Left ventricle myocardium inferior (tissue), 1 donor: Measurements from ENCODE around the gene UBXN6. TPM values are rescaled to one million over a fixed set of nuclear protein-coding genes. Genes with fewer than 3 reads are reported as not detected.

Source experiments
- DNase-seq: peaks from one replicate; pipeline ENCODE4 v3.0.0-alpha.2; 2020
- H3K27ac ChIP-seq: fragments of 200-600 bp; replicated peaks from 2 replicates; pipeline ENCODE4 v1.8.0; 2021
- H3K27me3 ChIP-seq: fragments of 200-600 bp; 2 replicates; pipeline ENCODE4 v1.8.0; 2021; ENCODE audit warnings: low read depth
- H3K36me3 ChIP-seq: fragments of 200-600 bp; 2 replicates; pipeline ENCODE4 v1.8.0; 2021
- H3K4me1 ChIP-seq: fragments of 200-600 bp; 2 replicates; pipeline ENCODE4 v1.8.0; 2021
- H3K4me3 ChIP-seq: fragments of 200-600 bp; 2 replicates; pipeline ENCODE4 v1.8.0; 2021; ENCODE audit warnings: mild to moderate bottlenecking, moderate library complexity
- H3K9me3 ChIP-seq: fragments of 200-600 bp; replicated peaks from 2 replicates; pipeline ENCODE4 v1.8.0; 2021
- intact Hi-C: fragments of 100-400 bp; cut with micrococcal nuclease; formaldehyde crosslinking; loops from one replicate; pipeline ENCODE4 v1.11.0; 2022
- total RNA-seq: library from RNA; stranded (reverse); fragmentation: NEBNext Ultra II Directional; extraction: Animal tissue kit (Norgen Biotek cat#: 25700); gene quantifications from one replicate; pipeline ENCODE4 v1.2.1, GENCODE V29; 2021
- TF ChIP-seq, protein P1 (sequence below): fragments of 200-600 bp; IDR thresholded peaks from 2 replicates; pipeline ENCODE4 v1.8.0; 2021; ENCODE audit warnings: antibody characterized with exemption, mild to moderate bottlenecking, borderline replicate concordance
- donor health status: DM: no; HTN: yes; CAD: no; lungs with severe emphysema.

Gene UBXN6
- total RNA-seq, 1 donor from 2014 or later, result 113 TPM

DNA sequence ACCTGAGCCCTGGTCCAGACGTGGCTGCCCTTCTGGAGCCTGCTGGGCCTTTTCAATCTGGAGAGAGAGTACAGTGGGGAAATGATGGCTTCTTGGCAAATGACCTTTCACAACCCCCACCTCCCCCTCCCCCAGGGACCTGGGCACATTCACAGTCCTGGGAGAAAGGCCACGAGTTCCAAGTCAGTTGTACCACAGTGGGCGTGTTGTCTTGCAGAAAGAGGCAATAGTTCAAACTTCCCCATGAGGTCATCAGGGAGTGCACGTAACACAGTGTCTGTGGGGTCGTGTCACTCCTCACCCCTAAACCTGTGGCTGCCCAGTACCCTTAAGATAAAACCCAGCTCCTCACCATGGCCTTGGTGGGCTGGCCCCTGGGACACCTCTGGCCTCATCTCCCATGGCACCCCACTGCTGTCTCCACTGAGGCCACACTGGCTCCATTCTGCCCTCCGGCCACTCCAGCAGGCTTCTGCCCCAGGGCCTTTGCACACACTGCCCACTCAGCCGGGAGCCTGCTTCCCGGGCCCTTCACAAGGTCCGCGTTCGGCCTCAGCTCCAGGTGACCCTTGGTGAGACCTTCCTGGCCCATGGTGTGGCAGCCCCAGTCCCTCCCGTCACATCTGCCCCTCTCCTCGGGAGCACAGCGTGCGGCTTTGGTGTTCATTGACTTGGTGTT lies 47.4 kb upstream of the UBXN6 start:
- Histone ChIP-seq H3K27me3 (no peaks in the 10 kb centered on the region), H3K4me3 (no peak overlapping the region), H3K27ac (peak overlapping the region; percentile 12), H3K4me1 (peaks cover 40% of the 10 kb centered on the region), H3K36me3 (peaks cover 79% of the 10 kb centered on the region), H3K9me3 (no peaks in the 10 kb centered on the region)
- DNase-seq, result no peak
- intact Hi-C loops, result no loop called here
- TF ChIP-seq, protein P1, sequence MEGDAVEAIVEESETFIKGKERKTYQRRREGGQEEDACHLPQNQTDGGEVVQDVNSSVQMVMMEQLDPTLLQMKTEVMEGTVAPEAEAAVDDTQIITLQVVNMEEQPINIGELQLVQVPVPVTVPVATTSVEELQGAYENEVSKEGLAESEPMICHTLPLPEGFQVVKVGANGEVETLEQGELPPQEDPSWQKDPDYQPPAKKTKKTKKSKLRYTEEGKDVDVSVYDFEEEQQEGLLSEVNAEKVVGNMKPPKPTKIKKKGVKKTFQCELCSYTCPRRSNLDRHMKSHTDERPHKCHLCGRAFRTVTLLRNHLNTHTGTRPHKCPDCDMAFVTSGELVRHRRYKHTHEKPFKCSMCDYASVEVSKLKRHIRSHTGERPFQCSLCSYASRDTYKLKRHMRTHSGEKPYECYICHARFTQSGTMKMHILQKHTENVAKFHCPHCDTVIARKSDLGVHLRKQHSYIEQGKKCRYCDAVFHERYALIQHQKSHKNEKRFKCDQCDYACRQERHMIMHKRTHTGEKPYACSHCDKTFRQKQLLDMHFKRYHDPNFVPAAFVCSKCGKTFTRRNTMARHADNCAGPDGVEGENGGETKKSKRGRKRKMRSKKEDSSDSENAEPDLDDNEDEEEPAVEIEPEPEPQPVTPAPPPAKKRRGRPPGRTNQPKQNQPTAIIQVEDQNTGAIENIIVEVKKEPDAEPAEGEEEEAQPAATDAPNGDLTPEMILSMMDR, result no peak

DNA sequence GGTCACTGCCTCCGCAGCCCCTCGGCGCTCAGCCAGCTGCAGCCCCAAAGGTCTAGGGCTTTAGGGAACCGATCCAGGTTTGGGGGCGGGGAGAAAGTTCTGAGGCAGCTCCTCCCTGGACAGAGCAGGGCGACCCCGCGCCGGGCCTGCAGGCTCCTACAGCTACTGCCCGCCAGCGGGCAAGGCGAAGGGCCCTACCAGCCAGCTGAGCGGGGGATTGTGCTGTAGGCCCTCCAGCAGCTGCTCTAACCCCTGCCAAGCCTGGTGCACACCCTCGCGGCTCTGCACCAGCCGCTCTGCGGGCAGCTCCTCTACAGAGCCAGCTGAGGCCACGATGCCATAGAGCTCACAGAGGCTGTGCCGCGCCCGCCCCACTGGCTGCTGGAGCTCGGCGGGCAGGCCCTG lies 46.7 kb upstream of the UBXN6 start:
- Histone ChIP-seq H3K4me1 (peaks cover 33% of the 10 kb centered on the region), H3K9me3 (no peaks in the 10 kb centered on the region), H3K27ac (peak overlapping the region; percentile 12), H3K27me3 (no peaks in the 10 kb centered on the region), H3K4me3 (no peak overlapping the region), H3K36me3 (peaks cover 86% of the 10 kb centered on the region)
- intact Hi-C loops, result no loop called here
- DNase-seq, result no peak
- TF ChIP-seq, protein P1, result no peak

DNA sequence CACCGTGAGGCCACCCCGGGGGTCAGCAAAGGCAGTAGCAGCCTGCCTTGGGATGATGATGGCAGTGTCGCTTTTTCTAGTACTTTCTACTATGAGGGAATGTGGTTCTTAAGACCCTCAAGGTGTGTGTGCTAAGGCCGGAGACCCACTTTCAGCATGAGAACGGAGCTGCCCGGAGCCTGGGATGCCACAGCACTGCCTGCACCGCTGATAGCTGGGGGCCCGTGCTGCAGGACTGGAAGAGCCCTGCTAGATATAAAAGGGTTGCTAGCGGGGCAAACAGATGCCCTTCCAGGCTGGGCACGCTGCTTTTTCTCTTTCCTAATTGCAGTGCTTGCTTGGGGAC lies 46.2 kb upstream of the UBXN6 start:
- intact Hi-C loops, result no loop called here
- peak overlapping the region; percentile 8 for H3K27ac ChIP-seq
- H3K27me3 ChIP-seq, result no peaks in the 10 kb centered on the region
- TF ChIP-seq, protein P1, result no peak
- H3K4me1 ChIP-seq, result peaks cover 30% of the 10 kb centered on the region
- no peak for DNase-seq
- H3K4me3 ChIP-seq, result no peak overlapping the region
- no peaks in the 10 kb centered on the region for H3K9me3 ChIP-seq
- peaks cover 89% of the 10 kb centered on the region for H3K36me3 ChIP-seq

DNA sequence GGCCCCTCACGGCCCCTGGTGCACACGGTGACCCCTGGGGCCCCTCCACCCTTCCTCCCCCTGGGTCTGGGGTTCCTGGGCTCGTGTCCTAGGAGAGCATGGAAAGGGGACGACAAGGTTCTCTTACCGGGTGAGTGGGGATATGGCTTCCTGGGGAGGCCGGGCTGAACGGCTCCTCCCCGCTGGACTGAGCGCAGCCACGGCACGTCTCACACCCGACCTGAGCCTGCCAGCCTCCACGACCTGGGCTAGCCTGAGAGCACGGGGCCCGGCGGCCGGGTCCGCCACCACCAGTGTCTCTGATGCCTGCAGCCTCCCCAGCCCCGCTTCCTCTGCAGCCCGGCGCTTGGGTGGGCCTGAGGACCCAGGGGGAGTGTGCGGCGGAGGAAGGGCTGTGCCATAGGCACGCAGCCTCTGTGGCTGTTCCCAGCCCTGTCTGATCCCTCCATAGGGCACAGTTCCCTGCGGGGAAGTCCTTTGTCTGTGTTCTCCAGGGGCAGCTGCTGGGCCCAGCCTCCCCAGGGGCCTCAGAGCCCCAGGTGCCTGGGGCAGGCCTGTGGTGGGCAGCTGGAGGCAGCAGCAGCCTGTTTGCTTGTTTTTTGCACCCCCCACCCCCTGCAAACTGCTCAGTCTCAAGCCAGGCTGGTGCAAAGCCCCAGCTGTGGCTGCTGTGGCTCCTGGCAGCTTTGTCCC lies 45.7 kb upstream of the UBXN6 start:
- intact Hi-C loops, result no loop called here
- no peaks in the 10 kb centered on the region for H3K27me3 ChIP-seq
- peak overlapping the region; percentile 52 for H3K27ac ChIP-seq
- H3K4me3 ChIP-seq, result no peak overlapping the region
- H3K36me3 ChIP-seq, result peaks cover 89% of the 10 kb centered on the region
- H3K9me3 ChIP-seq, result no peaks in the 10 kb centered on the region
- DNase-seq, result no peak
- TF ChIP-seq, protein P1, result no peak
- peaks cover 25% of the 10 kb centered on the region for H3K4me1 ChIP-seq

DNA sequence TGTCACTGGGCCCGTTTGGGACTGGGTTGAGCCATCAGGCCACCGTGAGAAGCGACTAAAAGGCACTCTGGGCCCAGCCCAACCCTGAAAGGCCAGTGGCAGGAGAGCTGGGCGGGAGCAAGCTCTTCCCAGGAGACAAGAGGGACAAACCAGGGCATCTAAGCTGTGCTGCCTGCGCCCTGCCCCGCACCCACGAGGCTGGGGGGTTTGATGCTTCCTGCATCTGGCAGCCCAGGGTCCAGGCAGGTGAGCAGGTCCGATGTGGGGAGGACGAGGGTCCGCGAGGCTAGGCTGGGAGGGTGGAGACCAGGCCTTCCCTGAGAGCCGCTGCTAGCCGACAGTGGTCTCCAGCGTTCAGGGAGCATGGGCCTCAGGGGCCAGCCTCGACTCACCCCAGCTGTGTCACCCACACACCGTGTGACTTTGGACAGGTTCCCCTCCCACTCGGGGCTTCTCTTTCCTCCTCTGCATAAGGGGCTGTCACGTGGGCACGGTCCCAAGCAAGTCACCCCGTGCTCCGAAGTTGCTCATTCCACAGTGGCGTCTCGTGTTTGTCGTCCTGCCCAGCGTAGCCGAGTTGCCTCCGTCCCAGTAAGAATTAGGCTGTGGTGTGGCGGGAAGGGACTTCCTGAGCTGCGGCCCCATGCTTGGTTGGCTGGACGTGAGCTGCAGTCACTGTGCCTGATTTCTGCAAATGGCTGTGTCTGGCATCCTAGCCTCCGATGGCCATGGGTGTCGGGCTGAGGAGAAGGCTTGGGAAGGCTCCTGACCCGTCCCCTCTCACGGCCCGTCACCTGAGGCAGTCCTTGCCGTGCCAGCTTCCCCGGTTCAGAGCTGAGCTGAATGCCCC lies 44.9 kb upstream of the UBXN6 start:
- no peak for DNase-seq
- intact Hi-C loops, result no loop called here
- TF ChIP-seq, protein P1, result no peak
- no peak overlapping the region for H3K4me3 ChIP-seq
- no peaks in the 10 kb centered on the region for H3K9me3 ChIP-seq
- no peaks in the 10 kb centered on the region for H3K27me3 ChIP-seq
- peak overlapping the region; percentile 52 for H3K27ac ChIP-seq
- H3K36me3 ChIP-seq, result peaks cover 93% of the 10 kb centered on the region
- H3K4me1 ChIP-seq, result peaks cover 17% of the 10 kb centered on the region
